ENCODE measurements around the gene OR51B4. TPM values are rescaled to one million over a fixed set of nuclear protein-coding genes. Genes with fewer than 3 reads are reported as not detected.

The OR51B4 gene
- total and polyA plus RNA-seq, 9 of the 15 experiments (the other 6 are each of a cell fraction or from before 2014, with no cell fraction given): 17.1 to 64.6 (median 39.9) TPM

DNA sequence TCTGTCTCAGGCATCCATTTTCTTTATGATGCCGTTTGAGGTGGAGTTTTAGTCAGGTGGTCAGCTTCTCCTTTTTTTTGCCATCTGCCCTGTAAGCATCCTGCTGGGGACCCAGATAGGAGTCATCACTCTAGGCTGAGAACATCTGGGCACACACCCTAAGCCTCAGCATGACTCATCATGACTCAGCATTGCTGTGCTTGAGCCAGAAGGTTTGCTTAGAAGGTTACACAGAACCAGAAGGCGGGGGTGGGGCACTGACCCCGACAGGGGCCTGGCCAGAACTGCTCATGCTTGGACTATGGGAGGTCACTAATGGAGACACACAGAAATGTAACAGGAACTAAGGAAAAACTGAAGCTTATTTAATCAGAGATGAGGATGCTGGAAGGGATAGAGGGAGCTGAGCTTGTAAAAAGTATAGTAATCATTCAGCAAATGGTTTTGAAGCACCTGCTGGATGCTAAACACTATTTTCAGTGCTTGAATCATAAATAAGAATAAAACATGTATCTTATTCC is 21.1 kb downstream of the OR51B4 start (continued):
- TF ChIP-seq POLR2AphosphoS5 (IDR thresholded peaks at IDR 0.05; ENCODE audit: control insufficient read depth, insufficient read depth, low read depth, low read length): peak; percentile 99
- TF ChIP-seq HMG20B (CRISPR knock-in tag; IDR thresholded peaks at IDR 0.05): no peak
- peak; percentile 79 for TF ChIP-seq IFI16 (CRISPR knock-in tag; IDR thresholded peaks at IDR 0.05)
- TF ChIP-seq, protein P1, sequence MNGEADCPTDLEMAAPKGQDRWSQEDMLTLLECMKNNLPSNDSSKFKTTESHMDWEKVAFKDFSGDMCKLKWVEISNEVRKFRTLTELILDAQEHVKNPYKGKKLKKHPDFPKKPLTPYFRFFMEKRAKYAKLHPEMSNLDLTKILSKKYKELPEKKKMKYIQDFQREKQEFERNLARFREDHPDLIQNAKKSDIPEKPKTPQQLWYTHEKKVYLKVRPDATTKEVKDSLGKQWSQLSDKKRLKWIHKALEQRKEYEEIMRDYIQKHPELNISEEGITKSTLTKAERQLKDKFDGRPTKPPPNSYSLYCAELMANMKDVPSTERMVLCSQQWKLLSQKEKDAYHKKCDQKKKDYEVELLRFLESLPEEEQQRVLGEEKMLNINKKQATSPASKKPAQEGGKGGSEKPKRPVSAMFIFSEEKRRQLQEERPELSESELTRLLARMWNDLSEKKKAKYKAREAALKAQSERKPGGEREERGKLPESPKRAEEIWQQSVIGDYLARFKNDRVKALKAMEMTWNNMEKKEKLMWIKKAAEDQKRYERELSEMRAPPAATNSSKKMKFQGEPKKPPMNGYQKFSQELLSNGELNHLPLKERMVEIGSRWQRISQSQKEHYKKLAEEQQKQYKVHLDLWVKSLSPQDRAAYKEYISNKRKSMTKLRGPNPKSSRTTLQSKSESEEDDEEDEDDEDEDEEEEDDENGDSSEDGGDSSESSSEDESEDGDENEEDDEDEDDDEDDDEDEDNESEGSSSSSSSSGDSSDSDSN (IDR thresholded peaks at IDR 0.05; ENCODE audit: borderline replicate concordance in 1 of 2, low read depth in 2 of 2, low read length in 2 of 2): 0 out of 4 replicates have a peak, but pooled peaks of 1 of the 2 experiments have one; percentile 59
- TF ChIP-seq ZFP36 (IDR thresholded peaks at IDR 0.05; ENCODE audit: low read depth, low read length, partially characterized antibody): peak; percentile 28
- TF ChIP-seq, protein P2, sequence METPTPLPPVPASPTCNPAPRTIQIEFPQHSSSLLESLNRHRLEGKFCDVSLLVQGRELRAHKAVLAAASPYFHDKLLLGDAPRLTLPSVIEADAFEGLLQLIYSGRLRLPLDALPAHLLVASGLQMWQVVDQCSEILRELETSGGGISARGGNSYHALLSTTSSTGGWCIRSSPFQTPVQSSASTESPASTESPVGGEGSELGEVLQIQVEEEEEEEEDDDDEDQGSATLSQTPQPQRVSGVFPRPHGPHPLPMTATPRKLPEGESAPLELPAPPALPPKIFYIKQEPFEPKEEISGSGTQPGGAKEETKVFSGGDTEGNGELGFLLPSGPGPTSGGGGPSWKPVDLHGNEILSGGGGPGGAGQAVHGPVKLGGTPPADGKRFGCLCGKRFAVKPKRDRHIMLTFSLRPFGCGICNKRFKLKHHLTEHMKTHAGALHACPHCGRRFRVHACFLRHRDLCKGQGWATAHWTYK (CRISPR knock-in tag; IDR thresholded peaks at IDR 0.05): peak; percentile 88
- TF ChIP-seq DMBX1 (CRISPR knock-in tag; IDR thresholded peaks at IDR 0.05; ENCODE audit: borderline replicate concordance): peak; percentile 97
- no peak for TF ChIP-seq MCM5 (IDR thresholded peaks at IDR 0.05; ENCODE audit: low read depth)
- TF ChIP-seq, protein P3, sequence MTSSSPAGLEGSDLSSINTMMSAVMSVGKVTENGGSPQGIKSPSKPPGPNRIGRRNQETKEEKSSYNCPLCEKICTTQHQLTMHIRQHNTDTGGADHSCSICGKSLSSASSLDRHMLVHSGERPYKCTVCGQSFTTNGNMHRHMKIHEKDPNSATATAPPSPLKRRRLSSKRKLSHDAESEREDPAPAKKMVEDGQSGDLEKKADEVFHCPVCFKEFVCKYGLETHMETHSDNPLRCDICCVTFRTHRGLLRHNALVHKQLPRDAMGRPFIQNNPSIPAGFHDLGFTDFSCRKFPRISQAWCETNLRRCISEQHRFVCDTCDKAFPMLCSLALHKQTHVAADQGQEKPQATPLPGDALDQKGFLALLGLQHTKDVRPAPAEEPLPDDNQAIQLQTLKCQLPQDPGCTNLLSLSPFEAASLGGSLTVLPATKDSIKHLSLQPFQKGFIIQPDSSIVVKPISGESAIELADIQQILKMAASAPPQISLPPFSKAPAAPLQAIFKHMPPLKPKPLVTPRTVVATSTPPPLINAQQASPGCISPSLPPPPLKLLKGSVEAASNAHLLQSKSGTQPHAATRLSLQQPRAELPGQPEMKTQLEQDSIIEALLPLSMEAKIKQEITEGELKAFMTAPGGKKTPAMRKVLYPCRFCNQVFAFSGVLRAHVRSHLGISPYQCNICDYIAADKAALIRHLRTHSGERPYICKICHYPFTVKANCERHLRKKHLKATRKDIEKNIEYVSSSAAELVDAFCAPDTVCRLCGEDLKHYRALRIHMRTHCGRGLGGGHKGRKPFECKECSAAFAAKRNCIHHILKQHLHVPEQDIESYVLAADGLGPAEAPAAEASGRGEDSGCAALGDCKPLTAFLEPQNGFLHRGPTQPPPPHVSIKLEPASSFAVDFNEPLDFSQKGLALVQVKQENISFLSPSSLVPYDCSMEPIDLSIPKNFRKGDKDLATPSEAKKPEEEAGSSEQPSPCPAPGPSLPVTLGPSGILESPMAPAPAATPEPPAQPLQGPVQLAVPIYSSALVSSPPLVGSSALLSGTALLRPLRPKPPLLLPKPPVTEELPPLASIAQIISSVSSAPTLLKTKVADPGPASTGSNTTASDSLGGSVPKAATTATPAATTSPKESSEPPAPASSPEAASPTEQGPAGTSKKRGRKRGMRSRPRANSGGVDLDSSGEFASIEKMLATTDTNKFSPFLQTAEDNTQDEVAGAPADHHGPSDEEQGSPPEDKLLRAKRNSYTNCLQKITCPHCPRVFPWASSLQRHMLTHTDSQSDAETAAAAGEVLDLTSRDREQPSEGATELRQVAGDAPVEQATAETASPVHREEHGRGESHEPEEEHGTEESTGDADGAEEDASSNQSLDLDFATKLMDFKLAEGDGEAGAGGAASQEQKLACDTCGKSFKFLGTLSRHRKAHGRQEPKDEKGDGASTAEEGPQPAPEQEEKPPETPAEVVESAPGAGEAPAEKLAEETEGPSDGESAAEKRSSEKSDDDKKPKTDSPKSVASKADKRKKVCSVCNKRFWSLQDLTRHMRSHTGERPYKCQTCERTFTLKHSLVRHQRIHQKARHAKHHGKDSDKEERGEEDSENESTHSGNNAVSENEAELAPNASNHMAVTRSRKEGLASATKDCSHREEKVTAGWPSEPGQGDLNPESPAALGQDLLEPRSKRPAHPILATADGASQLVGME (CRISPR knock-in tag; IDR thresholded peaks at IDR 0.05): peak; percentile 78
- TF ChIP-seq CBFA2T2 (conservative IDR thresholded peaks at IDR 0.05): peak; percentile 99
- no peak for TF ChIP-seq NR4A1 (CRISPR knock-in tag; IDR thresholded peaks at IDR 0.05)
- TF ChIP-seq NR4A1 (tag; IDR thresholded peaks at IDR 0.05): peak; percentile 89
- TF ChIP-seq BRD9 (IDR thresholded peaks at IDR 0.05; ENCODE audit: low read depth, partially characterized antibody): peak; percentile 94
- TF ChIP-seq, protein P4, sequence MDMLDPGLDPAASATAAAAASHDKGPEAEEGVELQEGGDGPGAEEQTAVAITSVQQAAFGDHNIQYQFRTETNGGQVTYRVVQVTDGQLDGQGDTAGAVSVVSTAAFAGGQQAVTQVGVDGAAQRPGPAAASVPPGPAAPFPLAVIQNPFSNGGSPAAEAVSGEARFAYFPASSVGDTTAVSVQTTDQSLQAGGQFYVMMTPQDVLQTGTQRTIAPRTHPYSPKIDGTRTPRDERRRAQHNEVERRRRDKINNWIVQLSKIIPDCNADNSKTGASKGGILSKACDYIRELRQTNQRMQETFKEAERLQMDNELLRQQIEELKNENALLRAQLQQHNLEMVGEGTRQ (CRISPR knock-in tag; IDR thresholded peaks at IDR 0.05): no peak
- TF ChIP-seq NR2C2 (CRISPR knock-in tag; IDR thresholded peaks at IDR 0.05): peak; percentile 74
- TF ChIP-seq NR2C2 (tag; IDR thresholded peaks at IDR 0.05): peak; percentile 95
- peak; percentile 84 for TF ChIP-seq SETDB1 (IDR thresholded peaks at IDR 0.05; ENCODE audit: low read length)
- peak; percentile 59 for TF ChIP-seq GABPB1 (CRISPR knock-in tag; IDR thresholded peaks at IDR 0.05)
- no peak for TF ChIP-seq ZBTB8A (IDR thresholded peaks at IDR 0.05; ENCODE audit: partially characterized antibody)
